GM12875 (cell line): Measurements from ENCODE around the gene DNAJB13.

Source experiments
- H3K4me3 ChIP-seq: one replicate; pipeline ENCODE4 v1.5.1; 2011; ENCODE audit warnings: low read depth, low read length, control low read depth
- CTCF ChIP-seq: IDR thresholded peaks from 2 replicates; pipeline ENCODE4 v1.5.1; 2011; ENCODE audit warnings: low read depth, mild to moderate bottlenecking, control low read depth, inconsistent platforms, low read length, moderate library complexity, borderline replicate concordance; ENCODE audit not compliant: insufficient read depth

DNAJB13 gene

GRCh38 chr11:73996161-73996747 is 45.4 kb downstream of the DNAJB13 start:
- no peak for TF ChIP-seq CTCF
- H3K4me3 ChIP-seq: no peak overlapping the region

GRCh38 chr11:73997120-73997770 is 46.4 kb downstream of the DNAJB13 start:
- H3K4me3 ChIP-seq: no peak overlapping the region
- peak; percentile 23; the same call in 1 of the 2 replicates for TF ChIP-seq CTCF

- no peak overlapping the region for H3K4me3 ChIP-seq
- TF ChIP-seq CTCF: no peak
Observed at GRCh38 chr11:73998846-73999575, 48.2 kb downstream of the DNAJB13 start.

- TF ChIP-seq CTCF: no peak
- H3K4me3 ChIP-seq: no peak overlapping the region
Observed at GRCh38 chr11:73999581-74000306, 48.9 kb downstream of the DNAJB13 start.

- TF ChIP-seq CTCF: no peak
- H3K4me3 ChIP-seq: no peak overlapping the region
Observed at GRCh38 chr11:74000307-74001133, 49.7 kb downstream of the DNAJB13 start.

GRCh38 chr11:74001822-74002286 is 51.0 kb downstream of the DNAJB13 start:
- TF ChIP-seq CTCF: no peak
- no peak overlapping the region for H3K4me3 ChIP-seq
